ENCODE data around the gene LRRC59.

- no peak for TF ChIP-seq POLR2A (IDR thresholded peaks at IDR 0.05; ENCODE audit: low read depth, low read length)
- no peak for TF ChIP-seq TAF1 (IDR thresholded peaks at IDR 0.05; ENCODE audit: borderline replicate concordance, low read depth, low read length)
- TF ChIP-seq POLR2AphosphoS5 (IDR thresholded peaks at IDR 0.05; ENCODE audit: low read depth, low read length) = no peak
These were observed 25.4 kb upstream of the LRRC59 start for GRCh38 chr17:50422738-50423137.
